GM23338 (cell line): ENCODE results near the gene DST. TPM values are rescaled to one million over a fixed set of nuclear protein-coding genes. Genes with fewer than 3 reads are reported as not detected.

ENCODE experiments used
- ATAC-seq: fragments of 200-7000 bp; cut with Tn5 transposase; 3 replicates; pipeline ENCODE4 v1.9.1; 2020
- DNase-seq: peaks from one replicate; pipeline ENCODE4 v3.0.0-alpha.2; 2015; ENCODE audit warnings: low spot score
- H2AFZ ChIP-seq: fragments of 200-600 bp; sonication (generic); 2 replicates; pipeline ENCODE4 v1.8.0; 2016; ENCODE audit warnings: antibody characterized with exemption, mild to moderate bottlenecking, moderate library complexity
- H3F3A ChIP-seq: fragments of 200-600 bp; sonication (generic); replicated peaks from 2 replicates; pipeline ENCODE4 v1.8.0; 2017; ENCODE audit warnings: antibody characterized with exemption, mixed run types, low read depth
- H3K27ac ChIP-seq: fragments of 200-600 bp; sonication (generic); 2 replicates; pipeline ENCODE4 v1.6.1; 2016; ENCODE audit warnings: low read depth
- H3K27me3 ChIP-seq: fragments of 200-600 bp; sonication (generic); 2 replicates; pipeline ENCODE4 v1.8.0; 2016; ENCODE audit warnings: mild to moderate bottlenecking, mixed run types, moderate library complexity; ENCODE audit not compliant: insufficient read depth
- H3K36me3 ChIP-seq: fragments of 200-600 bp; sonication (generic); 2 replicates; pipeline ENCODE4 v1.8.0; 2016; ENCODE audit warnings: mild to moderate bottlenecking; ENCODE audit not compliant: insufficient read depth
- H3K4me1 ChIP-seq: fragments of 200-600 bp; sonication (generic); 2 replicates; pipeline ENCODE4 v1.8.0; 2016; ENCODE audit warnings: mild to moderate bottlenecking, moderate library complexity; ENCODE audit not compliant: insufficient read depth
- H3K4me2 ChIP-seq: fragments of 200-600 bp; sonication (generic); 2 replicates; pipeline ENCODE4 v1.7.1; 2017; ENCODE audit warnings: mixed run types
- H3K4me3 ChIP-seq: fragments of 200-600 bp; sonication (generic); 2 replicates; pipeline ENCODE4 v1.6.1; 2016; ENCODE audit warnings: mixed run types
- H3K79me2 ChIP-seq: fragments of 200-600 bp; sonication (generic); replicated peaks from 2 replicates; pipeline ENCODE4 v1.8.0; 2017; ENCODE audit warnings: mild to moderate bottlenecking; ENCODE audit not compliant: insufficient read depth
- H3K9me2 ChIP-seq: fragments of 200-600 bp; sonication (generic); 2 replicates; pipeline ENCODE4 v1.8.0; 2017; ENCODE audit not compliant: insufficient read depth
- H4K20me1 ChIP-seq: fragments of 200-600 bp; sonication (generic); replicated peaks from 2 replicates; pipeline ENCODE4 v1.8.0; 2017; ENCODE audit warnings: mild to moderate bottlenecking; ENCODE audit not compliant: insufficient read depth
- H3K27ac Mint-ChIP-seq: 2 replicates; pipeline ENCODE4 v1.8.0; 2020; ENCODE audit warnings: inconsistent platforms, mild to moderate bottlenecking, moderate library complexity, mixed read lengths
- H3K27me3 Mint-ChIP-seq: 3 replicates; pipeline ENCODE4 v1.8.0; 2022; ENCODE audit warnings: low read depth, mild to moderate bottlenecking, moderate library complexity, mixed read lengths, inconsistent platforms; ENCODE audit not compliant: insufficient read depth, poor library complexity
- H3K36me3 Mint-ChIP-seq: 3 replicates; pipeline ENCODE4 v1.8.0; 2021; ENCODE audit warnings: low read depth, mild to moderate bottlenecking, inconsistent platforms, moderate library complexity, mixed read lengths
- H3K4me1 Mint-ChIP-seq: 3 replicates; pipeline ENCODE4 v1.8.0; 2020; ENCODE audit warnings: mild to moderate bottlenecking, inconsistent platforms, mixed read lengths
- H3K4me3 Mint-ChIP-seq: 3 replicates; pipeline ENCODE4 v1.8.0; 2021; ENCODE audit warnings: moderate library complexity, mild to moderate bottlenecking, inconsistent platforms, mixed read lengths
- H3K9me3 Mint-ChIP-seq: 3 replicates; pipeline ENCODE4 v1.8.0; 2020; ENCODE audit warnings: moderate library complexity, mild to moderate bottlenecking, inconsistent platforms, mixed read lengths
- CREB1 ChIP-seq: fragments of 250-450 bp; sonication (Bioruptor Pico); IDR thresholded peaks from 2 replicates; pipeline ENCODE4 v1.5.0; 2020; ENCODE audit warnings: low read depth, mild to moderate bottlenecking, moderate library complexity
- EZH2 ChIP-seq: fragments of 200-600 bp; sonication (generic); IDR thresholded peaks from one replicate; pipeline ENCODE4 v1.8.0; 2017; ENCODE audit warnings: antibody characterized with exemption, mild to moderate bottlenecking, low read depth; ENCODE audit not compliant: unreplicated experiment
- EZH2phosphoT487 ChIP-seq: fragments of 200-600 bp; sonication (generic); IDR thresholded peaks from one replicate; pipeline ENCODE4 v1.8.1; 2018; ENCODE audit warnings: antibody characterized with exemption; ENCODE audit not compliant: unreplicated experiment
- JUNB ChIP-seq: IDR thresholded peaks from one replicate; pipeline ENCODE4 v1.6.1; 2016; ENCODE audit warnings: antibody characterized with exemption; ENCODE audit not compliant: unreplicated experiment
- POLR2AphosphoS5 ChIP-seq: IDR thresholded peaks from 2 replicates; pipeline ENCODE4 v1.6.1; 2016; ENCODE audit warnings: antibody characterized with exemption, low read depth
- STAT1 ChIP-seq: IDR thresholded peaks from one replicate; pipeline ENCODE4 v1.6.1; 2016; ENCODE audit warnings: antibody characterized with exemption; ENCODE audit not compliant: unreplicated experiment
- ZNF331 ChIP-seq: fragments of 250-450 bp; sonication (Bioruptor Pico); IDR thresholded peaks from 2 replicates; pipeline ENCODE4 v1.5.0; 2020; ENCODE audit warnings: low read depth, mild to moderate bottlenecking, moderate library complexity
- polyA plus RNA-seq: library from polyadenylated mRNA; unstranded; fragments of >200 nt; fragmentation: Nextera tagmentation; extraction: Ambion mirVana; gene quantifications from 2 replicates; pipeline ENCODE4 v1.2.1, GENCODE V29; 2016
- total RNA-seq: library from RNA; depleted of rRNA; stranded (reverse); fragments of >200 nt; shearing (Covaris generic); gene quantifications from 2 replicates; pipeline ENCODE4 v1.2.3, GENCODE V29; 2014
- TF ChIP-seq, protein P1 (sequence below): IDR thresholded peaks from one replicate; pipeline ENCODE4 v1.6.1; 2018; ENCODE audit warnings: antibody characterized with exemption; ENCODE audit not compliant: unreplicated experiment
- TF ChIP-seq, protein P2 (sequence below), 2 experiments: fragments of 200-600 bp in 1 of 2; sonication (generic) in 1 of 2; conservative IDR thresholded peaks; 2 replicates each; pipeline versions ENCODE4 v1.5.1 to v1.6.1; 2016 to 2017; ENCODE audit warnings: antibody characterized with exemption in 2 of 2, low read depth in 2 of 2, mild to moderate bottlenecking in 2 of 2, moderate library complexity in 1 of 2
- TF ChIP-seq, protein P3 (sequence below): IDR thresholded peaks from 2 replicates; pipeline ENCODE4 v1.6.1; 2016; ENCODE audit warnings: antibody characterized with exemption

Gene DST
- total and polyA plus RNA-seq, 2 experiments from 2014 or later: 88.7 to 188 TPM

DNA sequence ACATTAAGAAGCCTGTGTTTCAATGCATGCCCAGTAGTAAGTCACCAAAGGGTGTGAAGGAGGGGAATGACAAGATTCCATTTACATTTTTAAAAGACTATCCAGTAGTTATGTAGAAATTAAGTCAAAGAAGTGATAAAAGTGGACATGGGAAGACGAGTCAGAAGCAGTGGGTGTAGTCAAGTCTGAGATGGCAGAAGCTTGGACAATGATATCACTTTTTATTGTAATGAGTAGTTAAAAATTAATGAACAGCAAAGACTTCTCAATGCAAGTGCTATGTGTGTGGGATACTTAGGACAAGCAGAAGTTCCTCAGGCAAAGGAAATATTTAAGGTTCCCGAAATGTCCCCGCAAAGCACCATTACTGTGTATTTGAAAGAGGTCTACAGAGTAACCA lies 156.0 kb downstream of the DST start:
- no peak overlapping the region for H2AFZ ChIP-seq
- no peaks in the 10 kb centered on the region for H3K27me3 ChIP-seq
- no peak overlapping the region for H3K27ac ChIP-seq
- TF ChIP-seq CREB1 (CRISPR knock-in tag) (no peak), EZH2 (no peak), ZNF331 (CRISPR knock-in tag) (no peak), JUNB (no peak), EZH2phosphoT487 (no peak)
- TF ChIP-seq, protein P1, sequence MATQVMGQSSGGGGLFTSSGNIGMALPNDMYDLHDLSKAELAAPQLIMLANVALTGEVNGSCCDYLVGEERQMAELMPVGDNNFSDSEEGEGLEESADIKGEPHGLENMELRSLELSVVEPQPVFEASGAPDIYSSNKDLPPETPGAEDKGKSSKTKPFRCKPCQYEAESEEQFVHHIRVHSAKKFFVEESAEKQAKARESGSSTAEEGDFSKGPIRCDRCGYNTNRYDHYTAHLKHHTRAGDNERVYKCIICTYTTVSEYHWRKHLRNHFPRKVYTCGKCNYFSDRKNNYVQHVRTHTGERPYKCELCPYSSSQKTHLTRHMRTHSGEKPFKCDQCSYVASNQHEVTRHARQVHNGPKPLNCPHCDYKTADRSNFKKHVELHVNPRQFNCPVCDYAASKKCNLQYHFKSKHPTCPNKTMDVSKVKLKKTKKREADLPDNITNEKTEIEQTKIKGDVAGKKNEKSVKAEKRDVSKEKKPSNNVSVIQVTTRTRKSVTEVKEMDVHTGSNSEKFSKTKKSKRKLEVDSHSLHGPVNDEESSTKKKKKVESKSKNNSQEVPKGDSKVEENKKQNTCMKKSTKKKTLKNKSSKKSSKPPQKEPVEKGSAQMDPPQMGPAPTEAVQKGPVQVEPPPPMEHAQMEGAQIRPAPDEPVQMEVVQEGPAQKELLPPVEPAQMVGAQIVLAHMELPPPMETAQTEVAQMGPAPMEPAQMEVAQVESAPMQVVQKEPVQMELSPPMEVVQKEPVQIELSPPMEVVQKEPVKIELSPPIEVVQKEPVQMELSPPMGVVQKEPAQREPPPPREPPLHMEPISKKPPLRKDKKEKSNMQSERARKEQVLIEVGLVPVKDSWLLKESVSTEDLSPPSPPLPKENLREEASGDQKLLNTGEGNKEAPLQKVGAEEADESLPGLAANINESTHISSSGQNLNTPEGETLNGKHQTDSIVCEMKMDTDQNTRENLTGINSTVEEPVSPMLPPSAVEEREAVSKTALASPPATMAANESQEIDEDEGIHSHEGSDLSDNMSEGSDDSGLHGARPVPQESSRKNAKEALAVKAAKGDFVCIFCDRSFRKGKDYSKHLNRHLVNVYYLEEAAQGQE: no peak
- TF ChIP-seq, protein P2, sequence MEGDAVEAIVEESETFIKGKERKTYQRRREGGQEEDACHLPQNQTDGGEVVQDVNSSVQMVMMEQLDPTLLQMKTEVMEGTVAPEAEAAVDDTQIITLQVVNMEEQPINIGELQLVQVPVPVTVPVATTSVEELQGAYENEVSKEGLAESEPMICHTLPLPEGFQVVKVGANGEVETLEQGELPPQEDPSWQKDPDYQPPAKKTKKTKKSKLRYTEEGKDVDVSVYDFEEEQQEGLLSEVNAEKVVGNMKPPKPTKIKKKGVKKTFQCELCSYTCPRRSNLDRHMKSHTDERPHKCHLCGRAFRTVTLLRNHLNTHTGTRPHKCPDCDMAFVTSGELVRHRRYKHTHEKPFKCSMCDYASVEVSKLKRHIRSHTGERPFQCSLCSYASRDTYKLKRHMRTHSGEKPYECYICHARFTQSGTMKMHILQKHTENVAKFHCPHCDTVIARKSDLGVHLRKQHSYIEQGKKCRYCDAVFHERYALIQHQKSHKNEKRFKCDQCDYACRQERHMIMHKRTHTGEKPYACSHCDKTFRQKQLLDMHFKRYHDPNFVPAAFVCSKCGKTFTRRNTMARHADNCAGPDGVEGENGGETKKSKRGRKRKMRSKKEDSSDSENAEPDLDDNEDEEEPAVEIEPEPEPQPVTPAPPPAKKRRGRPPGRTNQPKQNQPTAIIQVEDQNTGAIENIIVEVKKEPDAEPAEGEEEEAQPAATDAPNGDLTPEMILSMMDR (conservative IDR thresholded peaks at IDR 0.05; ENCODE audit: low read depth in 2 of 2): no peak
- TF ChIP-seq, protein P3, sequence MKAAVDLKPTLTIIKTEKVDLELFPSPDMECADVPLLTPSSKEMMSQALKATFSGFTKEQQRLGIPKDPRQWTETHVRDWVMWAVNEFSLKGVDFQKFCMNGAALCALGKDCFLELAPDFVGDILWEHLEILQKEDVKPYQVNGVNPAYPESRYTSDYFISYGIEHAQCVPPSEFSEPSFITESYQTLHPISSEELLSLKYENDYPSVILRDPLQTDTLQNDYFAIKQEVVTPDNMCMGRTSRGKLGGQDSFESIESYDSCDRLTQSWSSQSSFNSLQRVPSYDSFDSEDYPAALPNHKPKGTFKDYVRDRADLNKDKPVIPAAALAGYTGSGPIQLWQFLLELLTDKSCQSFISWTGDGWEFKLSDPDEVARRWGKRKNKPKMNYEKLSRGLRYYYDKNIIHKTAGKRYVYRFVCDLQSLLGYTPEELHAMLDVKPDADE: no peak
- no peak for DNase-seq
- no peak for ATAC-seq
- Mint-ChIP-seq H3K27me3 (no peaks in the 10 kb centered on the region), H3K27ac (no peak overlapping the region), H3K4me3 (no peak overlapping the region), H3K36me3 (peaks cover 35% of the 10 kb centered on the region), H3K9me3 (no peaks in the 10 kb centered on the region), H3K4me1 (no peaks in the 10 kb centered on the region)
- H3K79me2 ChIP-seq: no peaks in the 10 kb centered on the region
- peaks cover 7% of the 10 kb centered on the region for H3K36me3 ChIP-seq
- H4K20me1 ChIP-seq: no peaks in the 10 kb centered on the region
- no peak overlapping the region for H3K4me3 ChIP-seq
- no peaks in the 10 kb centered on the region for H3F3A ChIP-seq
- no peaks in the 10 kb centered on the region for H3K9me2 ChIP-seq
- no peak overlapping the region for H3K4me2 ChIP-seq
- no peaks in the 10 kb centered on the region for H3K4me1 ChIP-seq

DNA sequence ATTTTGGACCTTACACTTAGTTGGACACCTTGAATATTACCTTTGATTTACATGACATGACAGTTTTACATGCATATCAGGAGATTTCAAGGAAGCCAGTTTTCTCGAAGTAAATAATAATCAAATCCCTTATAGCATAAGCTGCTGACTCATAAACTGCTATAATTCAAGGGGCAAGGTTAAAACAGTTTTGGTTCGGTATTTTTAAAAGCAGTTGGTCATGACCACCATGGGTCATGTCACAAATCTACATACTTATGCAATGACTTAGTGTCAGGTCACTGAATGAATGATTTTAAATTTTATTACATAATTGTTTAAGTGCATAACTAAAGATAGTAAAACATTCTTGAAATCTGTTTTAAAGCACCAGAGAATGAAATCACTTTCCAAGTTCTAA lies 158.0 kb downstream of the DST start:
- Histone ChIP-seq H4K20me1 (no peaks in the 10 kb centered on the region), H3K27me3 (no peaks in the 10 kb centered on the region), H3K4me3 (no peak overlapping the region), H3K4me2 (no peak overlapping the region), H3K36me3 (peaks cover 11% of the 10 kb centered on the region), H3F3A (no peaks in the 10 kb centered on the region), H3K79me2 (no peaks in the 10 kb centered on the region), H3K9me2 (no peaks in the 10 kb centered on the region), H3K4me1 (no peaks in the 10 kb centered on the region), H3K27ac (no peak overlapping the region), H2AFZ (no peak overlapping the region)
- Mint-ChIP-seq H3K4me3 (no peak overlapping the region), H3K27me3 (no peaks in the 10 kb centered on the region), H3K27ac (no peak overlapping the region), H3K36me3 (peaks cover 49% of the 10 kb centered on the region), H3K9me3 (peaks cover under 1% of the 10 kb centered on the region; the same call in 1 of the 3 replicates), H3K4me1 (no peaks in the 10 kb centered on the region)
- DNase-seq (no peak), ATAC-seq (no peak)
- no peak for TF ChIP-seq EZH2phosphoT487
- no peak for TF ChIP-seq CREB1 (CRISPR knock-in tag)
- TF ChIP-seq, protein P3: no peak
- TF ChIP-seq STAT1: no peak
- no peak for TF ChIP-seq POLR2AphosphoS5
- TF ChIP-seq EZH2: no peak
- TF ChIP-seq JUNB: no peak
- TF ChIP-seq, protein P1: no peak
